ENCODE measurements around the gene DCTD.
A peak's percentile ranks its signal among the peaks of the same experiment; 100 is the strongest.

The DCTD gene

DNA sequence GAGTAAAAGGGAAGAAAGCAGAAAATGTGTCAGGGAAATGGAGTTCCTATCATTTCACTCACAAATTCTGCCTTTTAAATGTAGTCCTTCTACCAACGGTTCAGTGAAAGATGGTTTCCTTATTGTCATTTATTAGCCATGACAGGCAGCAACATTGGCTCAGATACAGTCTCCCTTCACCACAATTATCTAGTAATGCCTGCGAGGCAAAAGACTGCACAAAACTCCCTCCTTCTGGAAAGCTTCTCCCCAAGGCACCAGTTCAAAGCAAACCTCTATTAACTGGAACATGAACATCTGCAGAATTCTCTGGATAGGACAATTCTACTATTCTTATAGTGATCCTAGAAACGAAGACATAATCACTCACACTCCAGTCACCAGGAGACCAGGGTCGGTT, 28.3 kb downstream of the DCTD start:
- DNase-seq = no peak

DNA sequence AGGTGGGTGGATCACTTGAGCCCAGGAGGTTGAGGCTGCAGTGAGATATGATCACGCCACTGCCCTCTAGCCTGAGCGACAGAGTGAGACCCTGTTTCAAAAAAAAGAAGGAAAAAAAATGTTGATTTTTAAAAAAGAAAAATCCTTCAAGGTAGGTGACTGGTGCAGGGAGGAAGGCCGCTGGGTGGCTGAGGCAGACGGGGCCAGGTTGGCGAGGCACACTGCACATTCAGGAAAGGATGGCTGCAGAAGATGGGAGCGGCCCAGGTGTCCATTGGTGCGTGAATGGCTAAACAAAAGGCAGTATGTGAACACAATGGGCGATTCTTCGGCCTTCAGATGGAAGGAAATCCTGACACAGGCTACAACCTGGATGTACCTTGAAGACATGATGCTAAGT, 30.4 kb downstream of the DCTD start:
- no peak for DNase-seq

GRCh38 chr4:182886205-182886604, 31.0 kb downstream of the DCTD start:
- no peak for DNase-seq

DNA sequence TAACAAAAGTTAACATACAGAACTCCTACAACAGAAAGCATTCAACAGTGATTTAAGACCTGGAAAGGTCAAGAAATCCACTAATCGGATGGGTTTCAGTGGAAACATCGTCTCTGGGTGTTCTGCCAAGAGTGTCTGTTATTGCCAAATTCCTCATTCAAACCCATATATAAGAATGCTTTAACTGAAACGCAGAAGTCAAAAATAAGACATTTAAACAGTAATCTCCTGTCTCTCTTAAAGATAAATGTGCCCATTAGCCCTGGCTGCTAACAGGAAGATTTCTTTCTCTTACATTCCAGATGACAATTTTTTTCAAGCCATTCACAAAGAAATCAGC, 31.5 kb downstream of the DCTD start:
- DNase-seq = no peak

GRCh38 chr4:182885022-182885737, 32.0 kb downstream of the DCTD start:
- DNase-seq = no peak

GRCh38 chr4:182884040-182884439, 33.1 kb downstream of the DCTD start:
- no peak for DNase-seq

- no peak for DNase-seq
Measured at GRCh38 chr4:182883351-182883750, 33.8 kb downstream of the DCTD start.

GRCh38 chr4:182881914-182882313, 35.3 kb downstream of the DCTD start:
- DNase-seq = no peak

DNA sequence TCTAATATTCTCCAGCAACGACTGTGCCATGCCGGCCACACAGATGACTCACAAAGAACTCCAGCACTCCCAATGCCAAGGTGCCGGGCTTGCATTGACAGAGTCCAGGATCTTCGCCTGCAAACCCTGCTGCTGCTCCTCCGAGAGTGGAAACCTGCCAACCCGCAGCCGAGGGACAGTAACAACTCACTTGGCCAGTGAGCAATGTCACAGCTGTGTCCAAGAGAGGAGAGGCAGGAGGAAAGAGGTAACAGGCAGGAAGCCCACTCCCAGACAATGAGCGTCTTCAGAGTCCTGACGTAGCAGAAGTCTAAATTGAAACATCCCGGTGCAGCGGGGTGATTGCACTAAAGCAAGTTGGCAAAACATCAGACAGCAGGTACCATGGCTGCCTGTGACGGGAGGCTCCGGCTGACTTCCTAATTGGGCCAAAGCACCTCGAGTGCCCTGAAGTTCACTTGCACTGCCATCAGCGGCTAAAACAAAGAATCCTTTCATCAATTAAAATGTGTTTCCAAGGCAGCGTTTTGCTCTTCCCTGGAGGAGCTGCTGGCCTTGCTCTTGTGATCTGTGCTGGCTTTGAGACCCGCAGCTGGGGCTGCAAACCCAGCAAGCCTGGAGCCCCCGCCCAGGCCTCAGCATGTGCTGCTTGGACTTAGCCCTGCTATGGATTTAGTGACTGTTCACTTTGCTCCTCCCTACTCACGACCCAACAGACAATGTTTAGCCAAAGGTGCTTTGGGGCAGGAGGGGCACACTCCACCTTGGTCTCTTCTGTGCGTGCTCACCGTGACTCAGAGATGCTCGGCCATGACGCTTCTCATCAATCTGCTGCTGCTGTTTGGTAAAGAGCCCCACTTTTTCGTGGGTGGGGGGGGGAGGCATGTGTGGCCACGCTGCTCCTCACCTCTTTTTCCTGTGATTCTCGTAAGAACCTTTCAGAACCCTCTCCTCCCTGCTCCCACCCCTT, 36.5 kb downstream of the DCTD start:
- DNase-seq = peak in 1 of 2 experiments; percentile 29

DNA sequence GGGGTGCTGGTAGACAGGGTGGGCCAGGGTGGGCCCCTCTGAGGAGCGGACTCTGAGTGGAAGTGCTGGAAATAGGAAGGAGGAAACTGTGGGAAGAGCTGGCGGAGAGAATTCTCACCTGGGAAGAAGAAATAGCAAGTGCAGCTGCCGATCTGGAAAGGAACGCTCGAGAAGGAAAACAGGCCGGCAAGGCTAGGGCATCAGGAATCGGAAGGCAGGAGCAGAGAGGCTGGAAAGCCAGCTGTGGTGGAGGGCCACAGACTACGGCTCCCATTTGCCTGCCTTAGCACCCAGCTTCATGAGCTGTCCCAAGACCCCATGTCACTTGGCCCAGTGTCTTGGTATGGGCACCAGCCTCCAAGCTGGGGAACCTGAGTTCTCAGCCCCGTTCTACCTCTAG, 37.3 kb downstream of the DCTD start:
- no peak for DNase-seq

DNA sequence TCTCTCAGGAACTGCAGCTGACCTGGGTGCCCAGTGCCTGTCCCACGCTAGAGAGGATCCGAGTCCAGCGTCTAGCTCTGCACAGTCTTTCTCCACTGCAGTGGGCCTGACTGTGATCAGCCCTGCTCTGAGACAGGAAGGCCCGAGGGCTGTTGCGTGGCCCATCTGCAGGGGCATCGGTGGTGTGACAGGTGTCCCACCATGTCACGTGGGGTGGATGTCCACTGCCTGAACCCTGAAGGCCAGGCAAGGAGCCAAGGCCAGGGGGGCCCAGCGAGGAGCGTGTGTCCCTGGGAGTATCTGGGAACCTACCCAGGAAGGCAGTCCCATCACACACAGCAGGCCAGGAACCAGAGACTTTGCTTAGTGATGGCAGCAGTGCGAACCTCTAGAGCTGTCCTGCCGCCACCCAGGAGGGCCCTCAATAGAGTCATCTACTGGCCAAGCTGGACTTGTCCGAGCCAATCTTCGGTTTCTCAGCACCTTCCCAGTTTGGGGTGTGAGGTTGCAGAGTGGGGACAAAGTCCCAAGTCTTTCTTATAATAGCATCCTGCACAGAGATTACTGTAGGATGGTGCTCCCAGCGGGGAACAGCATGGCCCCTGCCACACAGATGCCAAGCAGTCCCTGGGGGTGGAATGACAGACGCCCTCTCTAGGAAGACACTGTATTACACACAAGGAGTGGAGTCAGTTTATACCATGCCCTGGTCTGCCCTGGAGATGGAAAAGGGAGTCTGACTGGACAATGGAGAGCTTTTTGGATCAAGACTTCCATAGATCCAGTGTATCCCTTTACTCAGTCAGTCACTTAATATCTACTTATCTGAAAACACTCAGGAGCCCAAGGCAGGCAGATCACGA, 38.3 kb downstream of the DCTD start:
- DNase-seq = no peak

- no peak for DNase-seq
Measured at GRCh38 chr4:182877326-182877883, 39.8 kb downstream of the DCTD start.

DNA sequence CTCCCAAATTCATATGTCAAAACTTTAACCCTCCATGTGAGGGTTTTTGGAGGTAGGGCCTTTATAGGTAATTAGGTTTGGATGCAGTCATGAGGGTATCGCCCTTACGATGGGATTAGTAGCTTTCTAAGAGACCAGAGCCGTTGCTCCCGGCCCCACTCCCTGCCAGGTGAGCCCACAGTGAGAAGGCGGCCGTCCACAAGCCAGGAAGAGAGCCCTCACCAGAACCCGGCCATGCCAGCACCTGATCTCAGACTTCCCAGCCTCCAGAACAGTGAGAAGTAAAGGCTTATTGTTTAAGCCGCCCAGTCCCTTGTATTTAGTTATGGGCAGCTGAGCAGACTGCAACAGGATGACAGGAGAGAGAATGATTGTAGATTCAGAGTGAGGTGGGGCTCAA, 40.8 kb downstream of the DCTD start:
- no peak for DNase-seq

DNA sequence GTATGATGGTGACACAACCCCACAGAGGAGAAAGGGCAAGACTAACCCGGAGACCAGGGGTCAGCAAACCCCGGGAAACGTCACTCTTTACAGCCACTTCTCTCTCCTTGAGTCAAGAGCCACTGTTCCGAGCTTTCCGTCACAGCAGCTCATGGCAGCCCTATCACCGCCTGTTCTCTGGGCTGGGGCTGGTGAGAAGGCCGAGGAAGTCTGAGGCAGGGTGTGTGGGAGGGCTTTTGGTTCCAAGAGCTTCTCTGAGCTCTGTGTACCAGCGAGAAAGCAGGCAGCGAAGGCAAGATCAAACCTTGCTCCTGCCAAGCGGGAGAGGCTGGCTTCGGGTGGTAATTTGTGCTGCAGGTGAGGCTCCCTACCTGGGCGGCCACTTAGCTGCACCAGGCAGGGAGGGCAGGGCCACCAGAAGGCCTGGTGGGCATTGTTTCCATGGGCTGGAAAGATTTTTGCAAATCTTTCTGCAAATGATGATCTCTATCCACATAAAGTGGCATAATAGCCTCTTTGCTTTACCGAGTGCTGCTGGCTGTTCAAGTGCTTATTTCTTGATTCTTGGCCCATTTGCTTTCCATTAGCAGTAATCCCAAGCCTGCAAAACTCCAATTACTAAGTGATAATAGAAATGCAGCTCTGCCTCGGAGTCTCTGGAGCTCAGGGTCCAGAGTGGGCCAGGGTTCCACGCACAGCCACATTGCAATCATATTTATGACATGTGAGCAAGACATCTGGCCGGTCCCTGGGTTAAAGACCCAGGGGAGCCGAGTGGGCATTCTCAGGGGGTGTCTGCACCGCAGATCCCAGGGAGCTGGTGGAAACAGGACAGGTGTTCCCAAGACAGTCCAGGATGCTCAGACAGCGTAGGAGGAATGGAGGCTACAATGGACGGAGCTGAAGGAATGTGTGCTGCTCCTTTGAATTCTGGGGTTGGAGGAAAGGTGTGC, 41.5 kb downstream of the DCTD start:
- DNase-seq = no peak

DNA sequence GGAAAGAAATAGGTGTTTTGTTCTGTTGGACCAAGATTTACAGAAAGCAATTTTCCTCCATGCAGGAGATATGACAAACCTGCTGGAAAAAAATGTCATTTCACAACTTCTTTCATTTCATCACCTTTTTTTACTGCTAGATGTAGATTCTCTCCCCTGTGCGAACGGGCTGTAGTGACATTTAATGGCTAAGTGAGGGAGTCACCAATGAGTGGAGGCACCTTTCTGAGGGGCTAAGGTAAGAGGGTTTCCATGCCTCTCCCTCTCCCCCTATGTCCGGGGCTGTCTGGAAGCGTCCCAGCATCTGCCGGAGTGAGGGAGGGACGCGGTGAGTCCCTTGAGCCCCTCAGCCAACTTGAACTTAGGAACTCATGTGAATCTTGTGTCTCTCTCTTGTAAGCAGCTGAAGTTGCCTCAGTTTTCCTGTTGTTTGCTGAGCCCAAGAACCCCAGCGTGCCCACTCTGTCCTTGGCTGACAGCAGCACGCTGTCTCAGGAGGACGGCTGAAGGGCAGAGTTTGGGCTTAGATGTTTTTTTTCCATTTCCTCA, 42.3 kb downstream of the DCTD start:
- no peak for DNase-seq

- no peak for DNase-seq
Measured at GRCh38 chr4:182874304-182874751, 42.9 kb downstream of the DCTD start.

GRCh38 chr4:182873726-182874125, 43.5 kb downstream of the DCTD start:
- DNase-seq = no peak

DNA sequence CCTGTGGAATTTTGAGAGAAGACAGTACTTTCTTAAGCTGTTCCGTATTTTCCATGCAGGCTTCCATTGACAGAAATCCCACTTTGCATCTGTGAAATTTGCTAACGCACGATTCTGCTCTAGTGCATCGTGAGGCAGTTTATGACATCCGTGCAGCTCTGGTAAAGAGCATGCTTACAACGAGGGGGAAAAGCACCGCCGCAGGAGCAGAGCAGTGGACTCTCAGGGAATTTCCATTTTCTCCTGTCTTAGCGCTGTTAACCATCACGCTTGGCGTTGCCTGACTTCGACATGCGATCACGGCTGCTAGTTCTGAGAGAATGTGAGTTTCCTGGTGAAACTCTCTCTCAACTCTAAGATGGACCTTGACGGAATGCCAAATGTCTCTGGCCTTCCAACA, 43.9 kb downstream of the DCTD start:
- DNase-seq = no peak

DNA sequence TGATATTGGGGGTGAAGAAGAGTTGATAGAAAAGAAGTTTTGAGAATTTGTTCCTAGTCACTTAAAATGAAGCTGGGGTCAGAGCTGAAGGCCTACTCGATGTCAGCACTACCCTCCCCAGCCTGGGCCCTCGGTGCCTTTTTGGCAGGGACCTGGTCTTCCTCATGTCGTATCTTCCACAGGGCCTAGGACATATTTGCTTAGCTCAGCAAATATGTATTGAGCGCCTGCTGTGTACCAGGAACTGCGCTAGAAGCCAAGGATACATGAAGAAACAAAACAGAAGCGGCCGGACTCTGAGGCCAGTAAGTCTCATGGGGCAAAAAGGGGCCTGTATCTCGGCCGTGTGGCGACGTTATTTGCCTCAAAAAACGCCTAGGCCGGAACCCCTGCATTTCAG, 44.3 kb downstream of the DCTD start:
- DNase-seq = no peak

DNA sequence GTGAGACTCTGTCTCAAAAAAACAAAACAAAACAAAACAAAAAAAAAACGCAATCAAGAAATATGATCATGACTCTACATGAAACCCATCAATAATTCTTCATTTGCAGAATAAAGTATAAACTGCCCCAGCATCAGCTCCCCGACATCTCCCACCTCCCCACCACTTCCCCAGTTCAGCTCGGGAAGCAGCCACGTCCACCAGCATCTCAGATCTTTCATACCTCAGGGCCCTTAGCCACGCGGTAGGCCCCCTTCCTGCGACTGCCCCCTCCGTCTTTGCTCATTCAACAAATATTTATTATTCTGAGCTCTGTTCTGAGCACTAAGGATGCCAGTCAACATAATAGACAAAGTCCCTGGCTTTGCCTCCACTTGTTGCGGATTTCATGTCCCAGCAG, 45.6 kb downstream of the DCTD start:
- DNase-seq = no peak

- no peak for DNase-seq
Measured at GRCh38 chr4:182869697-182870096, 47.5 kb downstream of the DCTD start.

Measured in NCI-H446 (cell line).